GM12878 (cell line): ENCODE measurements around the gene ERC2. TPM values are rescaled to one million over a fixed set of nuclear protein-coding genes. Genes with fewer than 3 reads are reported as not detected.

ENCODE experiments used
- ATAC-seq: fragments of 200-7000 bp; cut with Tn5 transposase; 3 replicates; pipeline ENCODE4 v1.9.1; 2020; ENCODE audit warnings: mild to moderate bottlenecking, moderate library complexity
- BruUV-seq: library from RNA; stranded (reverse); fragments of 400-500 nt; replicated peaks from 2 replicates; lab custom pipeline; 2021; lab: Mats Ljungman, UMichigan
- CTCF ChIA-PET: fragments of 300-600 bp; sonication (Branson Sonifier 250); formaldehyde crosslinking; extraction: SDS; loops from one replicate; lab custom pipeline; 2021; ENCODE audit warnings: inconsistent platforms; lab: Yijun Ruan, JAX
- POLR2A ChIA-PET: fragments of 350-600 bp; formaldehyde crosslinking; extraction: SDS; loops from one replicate; lab custom pipeline; 2021; ENCODE audit warnings: inconsistent platforms; lab: Charles Lee
- RAD21 ChIA-PET: fragments of 300-600 bp; sonication (Branson Sonifier 250); formaldehyde crosslinking; loops from one replicate; lab custom pipeline; 2023; ENCODE audit warnings: antibody characterized with exemption; ENCODE audit not compliant: unreplicated experiment; lab: Charles Lee
- SMC1A ChIA-PET: fragments of 300-600 bp; sonication (Branson Sonifier 250); formaldehyde crosslinking; loops from one replicate; lab custom pipeline; 2023; ENCODE audit not compliant: unreplicated experiment, uncharacterized antibody; lab: Charles Lee
- DNase-seq: peaks from one replicate; pipeline ENCODE4 v3.0.0-alpha.2; 2011; ENCODE audit warnings: low read depth, low spot score
- FAIRE-seq: peaks from 3 replicates; lab custom pipeline; 2011; peaks lifted over from hg19 to GRCh38; lab: Jason Lieb, UNC
- H2AFZ ChIP-seq: 2 replicates; pipeline ENCODE4 v1.6.0; 2011; ENCODE audit warnings: low read depth, low read length, control low read depth; ENCODE audit not compliant: control insufficient read depth
- H3K27ac ChIP-seq: 2 replicates; pipeline ENCODE4 v1.5.1; 2011; ENCODE audit warnings: control low read depth; ENCODE audit not compliant: control insufficient read depth, insufficient read depth
- H3K27me3 ChIP-seq, 2 experiments: replicated peaks in 1 of 2; 2 replicates each; pipeline versions ENCODE4 v1.6.0 to v1.6.1; 2011; ENCODE audit warnings: low read length in 1 of 2; ENCODE audit not compliant: control insufficient read depth in 2 of 2, insufficient read depth in 2 of 2
- H3K36me3 ChIP-seq, 2 experiments: 2 replicates each; pipeline ENCODE4 v1.5.1; 2011; ENCODE audit warnings: low read length in 1 of 2; ENCODE audit not compliant: control insufficient read depth in 2 of 2, insufficient read depth in 2 of 2
- H3K4me1 ChIP-seq: 2 replicates; pipeline ENCODE4 v1.6.1; 2011; ENCODE audit warnings: mild to moderate bottlenecking, low read length, moderate library complexity, mixed read lengths; ENCODE audit not compliant: control insufficient read depth, insufficient read depth
- H3K4me2 ChIP-seq: 2 replicates; pipeline ENCODE4 v1.6.0; 2011; ENCODE audit warnings: control low read depth; ENCODE audit not compliant: control insufficient read depth, insufficient read depth
- H3K4me3 ChIP-seq: fragments of 200-600 bp; sonication (generic); 2 replicates; pipeline ENCODE4 v1.5.1; 2016
- H3K79me2 ChIP-seq: 2 replicates; pipeline ENCODE4 v1.6.0; 2011; ENCODE audit warnings: low read length; ENCODE audit not compliant: control insufficient read depth, insufficient read depth
- H3K9ac ChIP-seq: 2 replicates; pipeline ENCODE4 v1.8.0; 2011; ENCODE audit warnings: low read length, control low read depth, mixed read lengths; ENCODE audit not compliant: control insufficient read depth, insufficient read depth
- H3K9me3 ChIP-seq: replicated peaks from 3 replicates; pipeline ENCODE4 v1.5.1; 2011; ENCODE audit warnings: mild to moderate bottlenecking, low read length; ENCODE audit not compliant: control insufficient read depth, insufficient read depth
- H4K20me1 ChIP-seq: 2 replicates; pipeline ENCODE4 v1.6.0; 2011; ENCODE audit not compliant: control insufficient read depth, insufficient read depth
- CHD1 ChIP-seq: IDR thresholded peaks from 2 replicates; pipeline ENCODE4 v1.6.1; 2012; ENCODE audit warnings: low read depth, low read length, improper control_type of control experiment
- NBN ChIP-seq: fragments of 450-650 bp; IDR thresholded peaks from 2 replicates; pipeline ENCODE4 v1.6.1; 2016
- TCF3 ChIP-seq: IDR thresholded peaks from 2 replicates; pipeline ENCODE4 v1.6.1; 2012; ENCODE audit warnings: low read depth, mild to moderate bottlenecking, low read length, borderline replicate concordance; ENCODE audit not compliant: insufficient read depth
- WGBS: methylation state at CpG from one replicate; pipeline ENCODE4 v1.1.6; 2016; ENCODE audit warnings: low lambda C conversion rate; ENCODE audit not compliant: insufficient replicate concordance, insufficient coverage; ENCODE audit errors: missing lambda C conversion rate; 5-methylcytosine and 5-hydroxymethylcytosine counted together
- in situ Hi-C: fragments of 300-500 bp; cut with MboI; formaldehyde crosslinking; loops from 9 replicates; pipeline ENCODE4 v1.14.3; 2018; ENCODE audit warnings: mixed read lengths
- intact Hi-C: fragments of 100-400 bp; cut with micrococcal nuclease; formaldehyde crosslinking; loops from one replicate; pipeline ENCODE4 v1.14.2; 2022; ENCODE audit not compliant: unreplicated experiment
- polyA plus RNA-seq, 11 experiments: library from polyadenylated mRNA; depleted of rRNA in 4 of 11; unstranded in 6 of 11; stranded (reverse) in 5 of 11; fragments of >200 nt; fragmentation: Nextera tagmentation in 4 of 11; fragmentation: Illumina TruSeq in 1 of 11; extraction: Ambion mirVana in 4 of 11; extraction: Trizol in 1 of 11; gene quantifications; 1 replicate in 1 of 11; 2 replicates in 10 of 11; pipeline versions ENCODE4 v1.2.1 to v1.2.3, GENCODE V29; 2011 to 2016; ENCODE audit warnings: inconsistent platforms in 2 of 11, missing spikeins in 2 of 11, low read depth in 1 of 11
- total RNA-seq, 4 experiments: library from RNA; depleted of rRNA in 3 of 4; stranded (reverse); fragments of >200 nt in 3 of 4; fragmentation: Illumina TruSeq in 1 of 4; extraction: Trizol in 1 of 4; gene quantifications; 2 replicates each; pipeline versions ENCODE4 v1.2.1 to v1.2.3, GENCODE V29; 2013 to 2021

The ERC2 gene
- total and polyA plus RNA-seq, 10 of the 15 experiments (the other 5 are each of a cell fraction or from before 2014, with no cell fraction given) = 0.06 to 1.4 (median 0.12) TPM; not detected in 3

GRCh38 chr3:55477306-55478303 is 990.7 kb downstream of the ERC2 start:
- Histone ChIP-seq H3K9ac (no peak overlapping the region), H3K27me3 (peaks cover 1 to 10% of the 10 kb centered on the region in 2 experiments; a peak in 3 of 4 replicates), H3K4me3 (no peak overlapping the region), H2AFZ (no peak overlapping the region), H3K4me2 (no peak overlapping the region), H3K9me3 (no peaks in the 10 kb centered on the region), H3K79me2 (no peaks in the 10 kb centered on the region), H3K27ac (no peak overlapping the region)
- WGBS = 40% methylated on average over 9 of the region's 9 CpGs
- RAD21 ChIA-PET = no interaction called here
- CTCF ChIA-PET = interaction anchor here (0.5 to 3.8 kb wide), 3 partner anchors 245 to 1071 kb away, joined by 3 to 11 read pairs (median 3); no protein-coding TSS in a partner anchor
- no TSS peak for BruUV-seq
- in situ Hi-C loops = no loop called here
- DNase-seq = no peak
- no peak for FAIRE-seq
- ATAC-seq = no peak
- TF ChIP-seq NBN = no peak
- TF ChIP-seq CHD1 = no peak
- TF ChIP-seq, all 136 proteins: peak for 0
- H3K36me3 ChIP-seq = no peaks in the 10 kb centered on the region
- POLR2A ChIA-PET = no interaction called here
- no peaks in the 10 kb centered on the region for H3K4me1 ChIP-seq
- H4K20me1 ChIP-seq = no peaks in the 10 kb centered on the region
- SMC1A ChIA-PET = interaction anchor here (0.6 to 1.7 kb wide), 3 partner anchors 39 to 244 kb away, joined by 3 to 7 read pairs (median 3); no protein-coding TSS in a partner anchor
- intact Hi-C loops = no loop called here

GRCh38 chr3:55476515-55476914 is 991.8 kb downstream of the ERC2 start:
- no peak for FAIRE-seq
- no peak for TF ChIP-seq TCF3
- in situ Hi-C loops = no loop called here

More at GRCh38 chr3:55476515-55476914, 991.8 kb downstream of the ERC2 start:
- ChIA-PET POLR2A (no interaction called here), SMC1A (interaction anchor here (1.3 to 1.7 kb wide), 3 partner anchors 238 to 247 kb away, joined by 3 to 8 read pairs (median 7); no protein-coding TSS in a partner anchor), CTCF (interaction anchor here (0.9 to 3.8 kb wide), 3 partner anchors 9 to 624 kb away, joined by 3 to 11 read pairs (median 3); no protein-coding TSS in a partner anchor), RAD21 (no interaction called here)
- 37% methylated on average over 3 of the region's 3 CpGs for WGBS
- no peak overlapping the region for H3K27ac ChIP-seq
- no peaks in the 10 kb centered on the region for H3K36me3 ChIP-seq
- H3K27me3 ChIP-seq = peaks cover 0 to 3% of the 10 kb centered on the region in 2 experiments; a peak in 1 of 4 replicates
- no peak overlapping the region for H2AFZ ChIP-seq
- DNase-seq (no peak), ATAC-seq (no peak)
- intact Hi-C loops = no loop called here
- H3K4me3 ChIP-seq = no peak overlapping the region
- no peaks in the 10 kb centered on the region for H3K9me3 ChIP-seq
- no peak overlapping the region for H3K4me2 ChIP-seq
- H3K79me2 ChIP-seq = no peaks in the 10 kb centered on the region
- H3K4me1 ChIP-seq = no peaks in the 10 kb centered on the region
- no TSS peak for BruUV-seq
- H4K20me1 ChIP-seq = no peaks in the 10 kb centered on the region
- no peak overlapping the region for H3K9ac ChIP-seq
